Muscle layer of colon (tissue), 2 donors: ENCODE data around the gene SPRR2D.
"Not testable (repeated sequence)": the region's sequence is repeated elsewhere in the genome, so short reads cannot be mapped to it uniquely, and the experiment has no call there.

Source experiments
- H3K27ac ChIP-seq: one replicate; pipeline ENCODE4 v1.7.0; 2013; ENCODE audit warnings: low read depth, mild to moderate bottlenecking, low read length, moderate library complexity
- H3K27me3 ChIP-seq, 2 donors: one replicate each; pipeline ENCODE4 v1.7.0; 2013; ENCODE audit warnings: low read length in 2 of 2, mild to moderate bottlenecking in 2 of 2; ENCODE audit not compliant: insufficient read depth in 2 of 2, control insufficient read depth in 1 of 2
- H3K36me3 ChIP-seq: one replicate; pipeline ENCODE4 v1.7.0; 2013; ENCODE audit warnings: mild to moderate bottlenecking, low read length; ENCODE audit not compliant: insufficient read depth
- H3K4me1 ChIP-seq: one replicate; pipeline ENCODE4 v1.7.0; 2013; ENCODE audit warnings: mild to moderate bottlenecking, low read length; ENCODE audit not compliant: insufficient read depth
- H3K4me3 ChIP-seq, 2 donors: one replicate each; pipeline ENCODE4 v1.7.0; 2013; ENCODE audit warnings: low read length in 2 of 2, low read depth in 1 of 2, mild to moderate bottlenecking in 1 of 2, moderate library complexity in 1 of 2
- H3K9ac ChIP-seq: one replicate; pipeline ENCODE4 v1.7.0; 2013; ENCODE audit warnings: low read length
- H3K9me3 ChIP-seq: one replicate; pipeline ENCODE4 v1.7.0; 2013; ENCODE audit warnings: mild to moderate bottlenecking, low read length
- donor health status: abdominal sarcoma.
- donor health status: Adenocarcinoma of cecum.

Gene SPRR2D

GRCh38 chr1:153035211-153035610 is 5.7 kb downstream of the SPRR2D start:
- no peaks in the 10 kb centered on the region for H3K9me3 ChIP-seq
- no peak overlapping the region for H3K4me3 ChIP-seq
- no peak overlapping the region for H3K9ac ChIP-seq
- no peaks in the 10 kb centered on the region for H3K36me3 ChIP-seq
- no peak overlapping the region for H3K27ac ChIP-seq
- H3K4me1 ChIP-seq, result no peaks in the 10 kb centered on the region
- no peaks in the 10 kb centered on the region for H3K27me3 ChIP-seq

DNA sequence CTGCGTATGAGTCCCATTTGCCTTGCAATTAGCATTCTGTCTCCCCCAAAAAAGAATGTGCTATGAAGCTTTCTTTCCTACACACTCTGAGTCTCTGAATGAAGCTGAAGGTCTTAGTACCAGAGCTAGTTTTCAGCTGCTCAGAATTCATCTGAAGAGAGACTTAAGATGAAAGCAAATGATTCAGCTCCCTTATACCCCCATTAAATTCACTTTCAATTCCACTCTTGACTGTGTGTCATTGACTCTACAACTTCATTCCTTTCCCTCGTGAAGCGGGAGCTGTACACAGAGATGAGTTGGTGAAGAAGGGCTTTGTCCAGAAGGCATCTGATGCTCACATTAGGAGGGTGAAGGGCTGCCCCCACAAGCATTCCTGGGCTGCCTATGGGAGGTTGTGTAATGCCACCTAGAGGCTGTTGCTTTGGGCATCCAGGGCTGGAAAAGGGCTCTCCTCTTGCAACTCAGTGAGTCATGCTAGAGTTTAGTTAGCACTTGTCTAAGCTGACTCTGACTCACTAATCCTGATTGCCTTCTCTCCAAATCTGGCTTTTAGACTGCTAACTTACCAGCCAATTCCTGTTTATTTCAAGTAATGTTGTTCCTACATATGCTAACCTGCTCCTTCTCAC is 8.1 kb downstream of the SPRR2D start:
- no peak overlapping the region for H3K9ac ChIP-seq
- H3K9me3 ChIP-seq, result no peaks in the 10 kb centered on the region
- H3K27me3 ChIP-seq, result no peaks in the 10 kb centered on the region
- H3K4me1 ChIP-seq, result no peaks in the 10 kb centered on the region
- H3K27ac ChIP-seq, result no peak overlapping the region
- H3K4me3 ChIP-seq, result no peak overlapping the region
- H3K36me3 ChIP-seq, result no peaks in the 10 kb centered on the region

GRCh38 chr1:153032073-153032472 is 8.8 kb downstream of the SPRR2D start:
- no peaks in the 10 kb centered on the region for H3K27me3 ChIP-seq
- H3K36me3 ChIP-seq, result no peaks in the 10 kb centered on the region
- no peaks in the 10 kb centered on the region for H3K4me1 ChIP-seq
- H3K9me3 ChIP-seq, result no peaks in the 10 kb centered on the region
- H3K4me3 ChIP-seq, result no peak overlapping the region
- H3K9ac ChIP-seq, result no peak overlapping the region
- no peak overlapping the region for H3K27ac ChIP-seq

DNA sequence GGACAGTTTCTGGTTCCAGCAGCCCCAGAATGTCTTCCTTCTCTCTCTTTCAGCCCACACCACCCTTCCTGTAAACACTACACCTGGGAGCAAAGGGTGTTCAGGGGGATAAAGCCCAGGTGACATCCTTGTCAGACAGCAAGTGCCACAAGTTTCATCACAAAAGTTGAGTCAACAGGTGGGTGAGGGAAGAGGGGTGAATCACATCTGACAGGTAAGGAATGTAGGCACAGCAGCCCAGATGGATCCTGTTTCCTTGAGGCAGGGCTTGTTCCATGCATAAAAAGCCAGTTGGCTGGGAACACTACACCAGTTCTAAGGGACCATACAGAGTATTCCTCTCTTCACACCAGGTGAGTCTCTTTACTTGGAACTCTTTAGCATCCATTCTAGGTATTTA is 10.0 kb downstream of the SPRR2D start, which contains the start of gene SPRR1B:
Gene SPRR1B (plus strand): TSS at position 309 of the 400 bp plus-strand sequence. CDS start 1,143 bp downstream, outside the sequence.
- no peaks in the 10 kb centered on the region for H3K36me3 ChIP-seq
- no peak within 1 kb of the TSS for H3K4me3 ChIP-seq
- H3K9ac ChIP-seq, result no peak within 1 kb of the TSS
- H3K27ac ChIP-seq, result no peak within 1 kb of the TSS
- no peaks in the 10 kb centered on the region for H3K9me3 ChIP-seq
- no peaks in the 10 kb centered on the region for H3K4me1 ChIP-seq
- H3K27me3 ChIP-seq, result no peaks in the 10 kb centered on the region

GRCh38 chr1:153028766-153029165 is 12.2 kb downstream of the SPRR2D start:
- no peaks in the 10 kb centered on the region for H3K4me1 ChIP-seq
- H3K4me3 ChIP-seq, result no peak overlapping the region
- H3K27ac ChIP-seq, result no peak overlapping the region
- H3K9ac ChIP-seq, result no peak overlapping the region
- H3K9me3 ChIP-seq, result no peaks in the 10 kb centered on the region
- H3K27me3 ChIP-seq, result no peaks in the 10 kb centered on the region
- H3K36me3 ChIP-seq, result no peaks in the 10 kb centered on the region

GRCh38 chr1:153025797-153026196 is 15.1 kb downstream of the SPRR2D start:
- Histone ChIP-seq H3K4me3 (no peak overlapping the region), H3K27ac (no peak overlapping the region), H3K36me3 (no peaks in the 10 kb centered on the region), H3K4me1 (no peaks in the 10 kb centered on the region), H3K27me3 (no peaks in the 10 kb centered on the region), H3K9me3 (no peaks in the 10 kb centered on the region), H3K9ac (no peak overlapping the region)

GRCh38 chr1:153024413-153024812 is 16.5 kb downstream of the SPRR2D start:
- Histone ChIP-seq H3K27me3 (no peaks in the 10 kb centered on the region), H3K4me1 (no peaks in the 10 kb centered on the region), H3K9ac (no peak overlapping the region), H3K9me3 (no peaks in the 10 kb centered on the region), H3K4me3 (no peak overlapping the region), H3K36me3 (no peaks in the 10 kb centered on the region), H3K27ac (no peak overlapping the region)

DNA sequence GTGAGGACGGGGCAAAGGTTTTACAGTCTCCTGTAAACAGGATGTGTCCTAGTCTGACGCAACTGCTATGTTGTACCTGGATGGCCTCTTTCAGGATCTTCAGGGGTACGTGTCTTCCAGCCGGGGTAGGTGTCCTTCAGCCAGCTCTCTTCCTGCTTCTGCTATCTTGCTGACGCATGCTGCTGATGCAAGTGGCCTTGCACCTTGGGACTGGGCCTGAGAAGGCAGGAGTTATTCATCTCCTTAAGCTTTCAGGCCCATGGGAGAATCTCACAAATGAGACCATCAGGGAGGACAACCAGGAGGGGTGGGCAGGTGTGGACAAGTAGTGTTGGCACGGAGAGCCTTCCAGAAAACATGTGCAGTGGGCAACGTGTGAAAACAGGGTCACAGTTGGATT is 17.8 kb downstream of the SPRR2D start:
- H3K9ac ChIP-seq, result no peak overlapping the region
- no peaks in the 10 kb centered on the region for H3K27me3 ChIP-seq
- no peak overlapping the region for H3K4me3 ChIP-seq
- no peaks in the 10 kb centered on the region for H3K4me1 ChIP-seq
- H3K9me3 ChIP-seq, result no peaks in the 10 kb centered on the region
- H3K36me3 ChIP-seq, result no peaks in the 10 kb centered on the region
- H3K27ac ChIP-seq, result no peak overlapping the region

- not testable (repeated sequence) for H3K4me3 ChIP-seq, H3K36me3 ChIP-seq, H3K9ac ChIP-seq, H3K27ac ChIP-seq, H3K4me1 ChIP-seq, H3K9me3 ChIP-seq, H3K27me3 ChIP-seq
These were observed 18.6 kb downstream of the SPRR2D start for GRCh38 chr1:153022340-153022739.

- H3K27ac ChIP-seq, H3K4me1 ChIP-seq, H3K9me3 ChIP-seq, H3K27me3 ChIP-seq, H3K4me3 ChIP-seq, H3K36me3 ChIP-seq, H3K9ac ChIP-seq: not testable (repeated sequence)
These were observed 19.1 kb downstream of the SPRR2D start for GRCh38 chr1:153021829-153022228.

DNA sequence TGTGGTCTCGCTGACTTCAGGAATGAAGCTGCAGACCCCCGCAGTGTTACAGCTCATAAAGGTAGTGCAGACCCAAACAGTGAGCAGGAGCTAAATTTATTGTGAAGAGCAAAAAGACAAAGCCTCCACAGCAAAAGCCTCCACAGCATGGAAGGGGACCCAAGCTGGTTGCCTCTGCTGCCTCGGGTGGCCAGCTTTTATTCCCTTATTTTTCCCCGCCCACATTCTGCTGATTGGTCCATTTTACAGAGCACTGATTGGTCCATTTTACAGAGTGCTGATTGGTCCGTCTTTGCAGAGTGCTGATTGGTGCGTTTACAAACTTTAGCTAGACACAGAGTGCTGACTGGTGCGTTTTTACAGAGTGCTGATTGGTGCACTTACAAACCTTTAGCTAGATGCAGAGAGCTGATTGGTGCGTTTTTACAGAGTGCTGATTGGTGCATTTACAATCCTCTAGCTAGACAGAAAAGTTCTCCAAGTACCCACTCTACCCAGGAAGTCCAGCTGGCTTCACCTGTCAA is 29.6 kb downstream of the SPRR2D start:
- H3K27me3 ChIP-seq, H3K36me3 ChIP-seq, H3K27ac ChIP-seq, H3K9me3 ChIP-seq, H3K9ac ChIP-seq, H3K4me1 ChIP-seq, H3K4me3 ChIP-seq: not testable (repeated sequence)

- Histone ChIP-seq H3K36me3 (no peaks in the 10 kb centered on the region), H3K4me3 (no peak within 1 kb of the TSS), H3K4me1 (no peaks in the 10 kb centered on the region), H3K9me3 (no peaks in the 10 kb centered on the region), H3K27ac (no peak within 1 kb of the TSS), H3K9ac (no peak within 1 kb of the TSS), H3K27me3 (no peaks in the 10 kb centered on the region)
These were observed 39.5 kb downstream of the SPRR2D start, which contains the start of gene SPRR3 for GRCh38 chr1:153001382-153001781. TSS of gene SPRR3 (plus strand) at chr1:153001749. CDS start at chr1:153003021, 1,272 bp downstream.
